GM12801 (cell line): ENCODE measurements around the gene RBM5.

Experiments used
- TF ChIP-seq, protein P1 (sequence below): IDR thresholded peaks from one replicate; pipeline ENCODE4 v1.5.1; 2011; ENCODE audit warnings: control low read depth; ENCODE audit not compliant: insufficient read length; ENCODE audit errors: extremely low read depth

RBM5 gene

DNA sequence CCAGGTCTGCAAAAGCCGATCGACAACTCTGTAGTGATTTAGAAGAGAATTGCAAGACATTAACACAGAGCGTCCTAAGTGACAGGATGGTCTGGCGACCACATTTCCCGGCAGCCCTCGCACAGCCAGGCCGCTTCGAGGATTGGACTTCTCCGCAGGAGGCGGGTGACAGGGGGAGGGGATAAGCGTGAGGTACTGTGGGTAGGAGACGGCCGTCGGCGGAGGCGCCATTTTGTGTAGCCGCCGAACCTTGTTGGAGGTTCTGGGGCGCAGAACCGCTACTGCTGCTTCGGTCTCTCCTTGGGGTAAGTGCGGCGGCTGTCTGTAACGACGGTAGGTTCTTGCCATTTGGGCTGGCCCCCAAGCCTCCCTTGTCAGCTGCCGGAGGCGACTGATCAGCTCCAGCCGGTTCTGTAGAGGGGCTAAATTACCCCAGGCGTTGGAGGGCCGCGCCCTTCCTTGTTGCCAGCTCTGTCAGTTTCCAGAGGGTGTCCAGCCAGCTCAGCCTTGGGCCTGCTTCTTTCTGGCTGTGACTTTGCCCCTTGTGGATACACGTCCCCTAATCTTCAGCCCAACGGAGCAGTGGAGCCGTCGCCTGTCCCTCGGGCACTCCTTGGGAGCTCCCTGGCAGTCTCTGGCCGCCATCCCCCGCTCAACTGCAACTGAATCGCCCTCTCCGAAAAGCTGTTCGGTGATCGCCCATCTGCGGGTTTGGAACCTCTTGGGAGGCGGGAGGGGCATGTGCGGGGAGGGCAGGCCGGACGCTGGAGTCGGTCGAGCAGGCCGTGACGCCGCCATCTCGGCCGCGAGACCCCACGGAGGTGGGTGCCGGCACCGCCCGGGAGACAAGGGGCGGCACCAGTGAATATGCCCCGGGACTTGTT lies at the start of gene RBM5:
RBM5 (plus strand) TSS at position 195 of the 884 bp plus-strand sequence. CDS start 1,516 bp downstream, outside the sequence.
- TF ChIP-seq, protein P1, sequence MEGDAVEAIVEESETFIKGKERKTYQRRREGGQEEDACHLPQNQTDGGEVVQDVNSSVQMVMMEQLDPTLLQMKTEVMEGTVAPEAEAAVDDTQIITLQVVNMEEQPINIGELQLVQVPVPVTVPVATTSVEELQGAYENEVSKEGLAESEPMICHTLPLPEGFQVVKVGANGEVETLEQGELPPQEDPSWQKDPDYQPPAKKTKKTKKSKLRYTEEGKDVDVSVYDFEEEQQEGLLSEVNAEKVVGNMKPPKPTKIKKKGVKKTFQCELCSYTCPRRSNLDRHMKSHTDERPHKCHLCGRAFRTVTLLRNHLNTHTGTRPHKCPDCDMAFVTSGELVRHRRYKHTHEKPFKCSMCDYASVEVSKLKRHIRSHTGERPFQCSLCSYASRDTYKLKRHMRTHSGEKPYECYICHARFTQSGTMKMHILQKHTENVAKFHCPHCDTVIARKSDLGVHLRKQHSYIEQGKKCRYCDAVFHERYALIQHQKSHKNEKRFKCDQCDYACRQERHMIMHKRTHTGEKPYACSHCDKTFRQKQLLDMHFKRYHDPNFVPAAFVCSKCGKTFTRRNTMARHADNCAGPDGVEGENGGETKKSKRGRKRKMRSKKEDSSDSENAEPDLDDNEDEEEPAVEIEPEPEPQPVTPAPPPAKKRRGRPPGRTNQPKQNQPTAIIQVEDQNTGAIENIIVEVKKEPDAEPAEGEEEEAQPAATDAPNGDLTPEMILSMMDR = no peak

GRCh38 chr3:50044976-50045375 lies 43.7 kb upstream of the RBM5 start:
- TF ChIP-seq, protein P1 = no peak

DNA sequence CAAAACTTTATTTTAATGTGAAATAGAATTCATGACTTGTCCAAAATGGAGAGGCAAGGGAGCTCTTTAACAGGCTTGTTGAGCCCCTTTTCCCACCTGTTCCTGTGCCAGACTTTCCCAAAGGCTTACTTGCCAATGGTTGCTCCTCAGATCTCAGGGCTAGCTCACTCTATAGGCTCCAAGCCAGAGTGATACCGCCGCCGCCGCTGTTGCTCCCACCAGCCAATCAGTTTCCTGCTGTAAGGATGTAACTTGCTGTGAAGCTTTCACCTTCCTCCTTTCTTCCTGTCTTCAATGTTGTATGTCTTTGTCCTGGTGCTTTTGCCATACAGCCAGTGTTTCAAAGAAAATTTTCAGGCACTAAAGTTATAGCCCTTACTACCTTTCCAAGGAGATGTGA lies 41.3 kb upstream of the RBM5 start:
- TF ChIP-seq, protein P1 = no peak

DNA sequence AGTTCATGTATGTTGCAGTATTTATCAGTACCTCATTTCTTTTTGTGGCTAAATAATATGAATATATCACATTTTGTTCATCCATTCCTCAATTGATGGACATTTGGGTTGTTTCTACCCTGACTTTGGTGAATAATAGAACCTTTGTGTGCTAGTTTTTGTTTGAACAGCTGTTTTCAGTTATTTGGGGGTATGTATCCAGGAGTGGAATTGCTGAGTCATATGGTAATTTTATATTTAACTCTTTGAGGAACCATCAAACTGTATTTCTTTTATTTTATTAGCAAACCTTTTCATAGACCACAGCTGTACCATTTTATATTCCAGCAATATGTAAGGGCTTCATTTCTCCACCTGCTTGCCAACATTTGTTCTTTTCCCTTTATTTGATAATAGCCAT lies 38.4 kb upstream of the RBM5 start:
- TF ChIP-seq, protein P1 = no peak

- TF ChIP-seq, protein P1 = no peak
Observed at GRCh38 chr3:50057756-50058155, 31.0 kb upstream of the RBM5 start.

- TF ChIP-seq, protein P1 = no peak
Observed at GRCh38 chr3:50068134-50068533, 20.6 kb upstream of the RBM5 start.

DNA sequence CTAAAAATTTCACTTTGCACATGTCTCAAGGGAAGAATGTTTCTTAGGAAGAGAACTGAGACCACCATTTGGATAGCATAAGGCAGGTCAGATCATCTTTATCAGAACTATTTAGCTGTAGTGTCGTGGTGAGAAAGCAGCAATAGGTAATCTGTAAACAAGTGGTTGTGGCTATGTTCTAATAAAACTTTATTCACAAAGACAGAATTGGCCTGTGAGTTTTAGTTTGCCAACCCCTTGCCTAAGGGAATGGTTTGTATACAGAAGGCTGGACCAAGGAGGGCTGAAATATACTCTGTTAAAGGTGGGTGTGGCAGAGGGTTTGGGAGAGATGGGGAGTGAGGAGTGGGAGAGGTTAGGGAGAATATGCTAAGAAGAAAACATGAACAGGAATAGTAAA lies 10.6 kb upstream of the RBM5 start:
- TF ChIP-seq, protein P1 = no peak
